ENCODE measurements around the gene ST8SIA5.

- TF ChIP-seq POLR2AphosphoS5 (IDR thresholded peaks at IDR 0.05; ENCODE audit: low read depth, low read length) (no peak), EZH2phosphoT487 (IDR thresholded peaks at IDR 0.05; ENCODE audit: borderline replicate concordance, low read depth) (no peak), FOXJ3 (CRISPR knock-in tag; IDR thresholded peaks at IDR 0.05) (no peak), CHD2 (IDR thresholded peaks at IDR 0.05; ENCODE audit: low read length, partially characterized antibody) (no peak), SMC3 (IDR thresholded peaks at IDR 0.05; ENCODE audit: low read depth, low read length) (no peak)
- TF ChIP-seq, protein P1, sequence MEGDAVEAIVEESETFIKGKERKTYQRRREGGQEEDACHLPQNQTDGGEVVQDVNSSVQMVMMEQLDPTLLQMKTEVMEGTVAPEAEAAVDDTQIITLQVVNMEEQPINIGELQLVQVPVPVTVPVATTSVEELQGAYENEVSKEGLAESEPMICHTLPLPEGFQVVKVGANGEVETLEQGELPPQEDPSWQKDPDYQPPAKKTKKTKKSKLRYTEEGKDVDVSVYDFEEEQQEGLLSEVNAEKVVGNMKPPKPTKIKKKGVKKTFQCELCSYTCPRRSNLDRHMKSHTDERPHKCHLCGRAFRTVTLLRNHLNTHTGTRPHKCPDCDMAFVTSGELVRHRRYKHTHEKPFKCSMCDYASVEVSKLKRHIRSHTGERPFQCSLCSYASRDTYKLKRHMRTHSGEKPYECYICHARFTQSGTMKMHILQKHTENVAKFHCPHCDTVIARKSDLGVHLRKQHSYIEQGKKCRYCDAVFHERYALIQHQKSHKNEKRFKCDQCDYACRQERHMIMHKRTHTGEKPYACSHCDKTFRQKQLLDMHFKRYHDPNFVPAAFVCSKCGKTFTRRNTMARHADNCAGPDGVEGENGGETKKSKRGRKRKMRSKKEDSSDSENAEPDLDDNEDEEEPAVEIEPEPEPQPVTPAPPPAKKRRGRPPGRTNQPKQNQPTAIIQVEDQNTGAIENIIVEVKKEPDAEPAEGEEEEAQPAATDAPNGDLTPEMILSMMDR (IDR thresholded peaks at IDR 0.05), result no peak
- TF ChIP-seq, protein P2, sequence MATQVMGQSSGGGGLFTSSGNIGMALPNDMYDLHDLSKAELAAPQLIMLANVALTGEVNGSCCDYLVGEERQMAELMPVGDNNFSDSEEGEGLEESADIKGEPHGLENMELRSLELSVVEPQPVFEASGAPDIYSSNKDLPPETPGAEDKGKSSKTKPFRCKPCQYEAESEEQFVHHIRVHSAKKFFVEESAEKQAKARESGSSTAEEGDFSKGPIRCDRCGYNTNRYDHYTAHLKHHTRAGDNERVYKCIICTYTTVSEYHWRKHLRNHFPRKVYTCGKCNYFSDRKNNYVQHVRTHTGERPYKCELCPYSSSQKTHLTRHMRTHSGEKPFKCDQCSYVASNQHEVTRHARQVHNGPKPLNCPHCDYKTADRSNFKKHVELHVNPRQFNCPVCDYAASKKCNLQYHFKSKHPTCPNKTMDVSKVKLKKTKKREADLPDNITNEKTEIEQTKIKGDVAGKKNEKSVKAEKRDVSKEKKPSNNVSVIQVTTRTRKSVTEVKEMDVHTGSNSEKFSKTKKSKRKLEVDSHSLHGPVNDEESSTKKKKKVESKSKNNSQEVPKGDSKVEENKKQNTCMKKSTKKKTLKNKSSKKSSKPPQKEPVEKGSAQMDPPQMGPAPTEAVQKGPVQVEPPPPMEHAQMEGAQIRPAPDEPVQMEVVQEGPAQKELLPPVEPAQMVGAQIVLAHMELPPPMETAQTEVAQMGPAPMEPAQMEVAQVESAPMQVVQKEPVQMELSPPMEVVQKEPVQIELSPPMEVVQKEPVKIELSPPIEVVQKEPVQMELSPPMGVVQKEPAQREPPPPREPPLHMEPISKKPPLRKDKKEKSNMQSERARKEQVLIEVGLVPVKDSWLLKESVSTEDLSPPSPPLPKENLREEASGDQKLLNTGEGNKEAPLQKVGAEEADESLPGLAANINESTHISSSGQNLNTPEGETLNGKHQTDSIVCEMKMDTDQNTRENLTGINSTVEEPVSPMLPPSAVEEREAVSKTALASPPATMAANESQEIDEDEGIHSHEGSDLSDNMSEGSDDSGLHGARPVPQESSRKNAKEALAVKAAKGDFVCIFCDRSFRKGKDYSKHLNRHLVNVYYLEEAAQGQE (IDR thresholded peaks at IDR 0.05; ENCODE audit: low read depth, low read length), result no peak
These were observed 104.5 kb downstream of the ST8SIA5 start for GRCh38 chr18:46652372-46652771.

Data from SK-N-SH (cell line).